GM12801 (cell line): ENCODE data around the gene EPHB1.

Source experiments
- TF ChIP-seq, protein P1 (sequence below): IDR thresholded peaks from one replicate; pipeline ENCODE4 v1.5.1; 2011; ENCODE audit warnings: control low read depth; ENCODE audit not compliant: insufficient read length; ENCODE audit errors: extremely low read depth

Gene EPHB1

DNA sequence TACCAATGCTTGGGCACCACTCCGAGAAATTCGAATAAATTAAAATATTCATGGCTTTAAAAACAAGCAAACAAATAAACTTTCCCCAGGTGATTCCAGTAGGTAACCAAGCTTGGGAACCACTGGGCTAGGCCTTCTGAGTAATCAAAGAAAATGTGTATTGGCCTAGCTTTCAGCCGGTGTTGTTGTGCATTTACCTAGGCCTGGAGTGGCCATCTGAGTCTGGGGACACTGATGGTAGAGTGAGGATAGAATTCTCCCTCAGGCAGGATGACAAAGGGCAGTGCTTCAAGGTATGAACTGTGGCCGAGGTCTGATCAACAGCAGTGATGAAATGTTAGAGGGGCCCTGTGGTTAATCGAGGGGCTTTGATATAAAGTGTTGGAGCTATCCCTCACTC, 440.5 kb downstream of the EPHB1 start:
- TF ChIP-seq, protein P1, sequence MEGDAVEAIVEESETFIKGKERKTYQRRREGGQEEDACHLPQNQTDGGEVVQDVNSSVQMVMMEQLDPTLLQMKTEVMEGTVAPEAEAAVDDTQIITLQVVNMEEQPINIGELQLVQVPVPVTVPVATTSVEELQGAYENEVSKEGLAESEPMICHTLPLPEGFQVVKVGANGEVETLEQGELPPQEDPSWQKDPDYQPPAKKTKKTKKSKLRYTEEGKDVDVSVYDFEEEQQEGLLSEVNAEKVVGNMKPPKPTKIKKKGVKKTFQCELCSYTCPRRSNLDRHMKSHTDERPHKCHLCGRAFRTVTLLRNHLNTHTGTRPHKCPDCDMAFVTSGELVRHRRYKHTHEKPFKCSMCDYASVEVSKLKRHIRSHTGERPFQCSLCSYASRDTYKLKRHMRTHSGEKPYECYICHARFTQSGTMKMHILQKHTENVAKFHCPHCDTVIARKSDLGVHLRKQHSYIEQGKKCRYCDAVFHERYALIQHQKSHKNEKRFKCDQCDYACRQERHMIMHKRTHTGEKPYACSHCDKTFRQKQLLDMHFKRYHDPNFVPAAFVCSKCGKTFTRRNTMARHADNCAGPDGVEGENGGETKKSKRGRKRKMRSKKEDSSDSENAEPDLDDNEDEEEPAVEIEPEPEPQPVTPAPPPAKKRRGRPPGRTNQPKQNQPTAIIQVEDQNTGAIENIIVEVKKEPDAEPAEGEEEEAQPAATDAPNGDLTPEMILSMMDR: no peak

- TF ChIP-seq, protein P1: no peak
These were observed 442.5 kb downstream of the EPHB1 start for GRCh38 chr3:135237371-135238143.

DNA sequence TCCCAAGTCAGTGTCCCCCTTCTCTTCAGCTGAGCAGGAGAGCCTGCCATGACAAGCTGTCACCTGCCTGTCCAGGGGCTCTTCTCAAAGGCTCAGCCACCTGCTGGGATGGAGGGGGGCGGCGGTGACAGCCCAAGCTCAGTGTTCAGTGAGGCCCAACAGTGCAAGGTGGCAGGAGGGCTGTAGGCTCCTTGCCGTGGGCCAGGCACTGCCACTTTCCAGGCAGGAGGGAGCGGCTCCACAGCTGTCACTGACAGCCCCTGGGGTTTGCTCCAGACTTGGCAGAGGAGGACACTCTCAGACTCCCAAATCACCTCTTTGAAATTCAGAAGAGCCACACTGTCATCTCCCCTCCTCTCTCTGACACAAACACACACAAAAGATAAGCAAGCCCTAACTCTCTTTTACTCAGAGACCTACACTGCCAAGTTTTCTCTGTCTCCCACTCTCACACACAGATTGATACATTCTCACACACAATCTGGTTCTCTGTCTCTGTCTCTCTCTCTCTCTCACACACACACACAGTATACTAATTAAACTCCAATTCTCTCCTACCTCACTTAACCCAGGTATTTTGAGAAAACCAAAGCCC, 443.3 kb downstream of the EPHB1 start:
- TF ChIP-seq, protein P1: no peak

DNA sequence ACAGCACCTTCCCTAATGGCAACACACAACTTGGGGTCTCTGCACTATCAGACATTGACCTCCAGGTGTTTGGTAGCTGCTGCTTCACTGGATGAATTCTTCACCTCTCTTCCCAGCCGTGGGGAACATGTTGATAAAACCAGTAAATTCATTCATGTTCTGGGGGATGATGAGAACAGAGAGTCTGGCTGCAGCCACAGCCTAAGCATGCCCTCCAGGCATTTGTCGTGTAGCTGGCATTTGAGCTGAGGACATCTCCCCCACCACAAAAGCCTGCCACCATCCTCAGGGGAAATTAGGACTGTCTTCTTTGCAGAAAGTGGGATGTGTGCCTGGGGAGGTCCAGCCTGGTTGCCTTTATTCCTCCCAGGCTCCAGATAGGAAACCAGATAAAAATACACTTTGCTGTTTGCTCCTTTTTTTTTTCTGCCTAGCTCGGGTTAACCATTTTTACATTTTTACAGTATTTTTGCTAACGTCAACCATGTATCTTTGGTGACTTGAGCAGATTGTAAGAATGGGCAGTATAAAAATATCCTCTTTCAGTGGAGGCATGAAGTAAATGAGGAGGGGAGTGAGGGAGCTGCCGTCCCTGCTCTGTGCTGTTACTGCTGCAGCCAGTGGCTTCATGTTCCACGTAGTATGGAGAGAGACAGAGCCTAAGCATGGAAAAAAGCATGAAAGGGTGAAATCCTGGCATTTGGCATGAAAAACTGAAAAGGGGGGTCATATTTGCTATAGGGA, 444.0 kb downstream of the EPHB1 start:
- TF ChIP-seq, protein P1: no peak

DNA sequence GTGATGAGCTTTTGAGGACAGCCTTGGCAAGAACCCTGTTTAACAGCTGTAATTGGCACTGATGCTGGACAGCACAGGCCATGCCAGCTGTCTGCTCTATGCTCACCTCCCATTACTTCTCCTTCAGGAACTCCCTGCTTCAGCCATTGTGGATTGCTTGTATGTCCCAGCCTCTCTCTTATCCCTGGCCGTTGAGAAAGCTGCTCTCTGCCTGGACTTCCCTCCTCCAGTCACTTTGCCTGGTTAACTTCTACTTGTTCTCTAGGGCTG, 444.5 kb downstream of the EPHB1 start:
- TF ChIP-seq, protein P1: no peak

DNA sequence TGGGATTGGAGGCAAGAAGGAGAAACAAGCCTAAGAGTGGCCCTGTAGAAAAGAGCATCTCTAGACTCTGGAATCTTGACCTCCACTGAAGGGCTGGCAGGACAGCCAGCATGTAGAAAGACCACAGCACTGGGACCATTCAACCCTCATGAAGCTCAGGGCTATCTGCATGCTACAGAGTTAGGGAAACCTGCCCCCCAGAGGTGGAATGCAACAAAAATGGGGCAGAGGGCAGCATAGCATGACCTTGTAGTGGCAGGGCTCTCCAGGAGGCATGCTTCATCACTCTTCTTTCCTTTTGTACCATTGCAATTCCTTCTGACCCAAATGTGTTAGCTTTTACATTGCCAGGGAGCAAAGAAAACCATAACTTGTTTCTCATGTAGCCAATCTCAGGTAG, 445.4 kb downstream of the EPHB1 start:
- TF ChIP-seq, protein P1: no peak

GRCh38 chr3:135242285-135242684, 447.2 kb downstream of the EPHB1 start:
- TF ChIP-seq, protein P1: no peak
